Gastrocnemius medialis (tissue), 4 donors: ENCODE data around the gene ENOX1. TPM values are rescaled to one million over a fixed set of nuclear protein-coding genes. Genes with fewer than 3 reads are reported as not detected.

ENCODE experiments used
- ATAC-seq, 2 donors: fragments of 150-250 bp; one replicate each; pipeline ENCODE4 v1.9.1; 2016
- DNase-seq, 2 donors: peaks; one replicate each; pipeline ENCODE4 v3.0.0-alpha.2; 2019
- H3K27ac ChIP-seq, 4 donors: fragments of 200-600 bp; sonication (generic); 1 replicate in 1 of 4; 2 replicates in 3 of 4; pipeline ENCODE4 v1.5.1; 2016 to 2018; ENCODE audit warnings: mild to moderate bottlenecking in 2 of 4, moderate library complexity in 1 of 4
- H3K27me3 ChIP-seq, 3 donors: fragments of 200-600 bp; sonication (generic) in 2 of 3; 1 replicate in 1 of 3; 2 replicates in 2 of 3; pipeline versions ENCODE4 v1.5.1 to v1.6.0; 2016 to 2019; ENCODE audit warnings: mild to moderate bottlenecking in 1 of 3, moderate library complexity in 1 of 3
- H3K36me3 ChIP-seq, 2 donors: fragments of 200-600 bp; sonication (generic) in 1 of 2; one replicate each; pipeline ENCODE4 v1.5.1; 2017 to 2018
- H3K4me1 ChIP-seq, 2 donors: fragments of 200-600 bp; sonication (generic) in 1 of 2; one replicate each; pipeline ENCODE4 v1.5.1; 2016 to 2017; ENCODE audit warnings: mild to moderate bottlenecking in 2 of 2
- H3K4me3 ChIP-seq, 4 donors: fragments of 200-600 bp; sonication (generic) in 3 of 4; 1 replicate in 1 of 4; 2 replicates in 3 of 4; pipeline ENCODE4 v1.5.1; 2016 to 2019; ENCODE audit warnings: mild to moderate bottlenecking in 2 of 4
- H3K9me3 ChIP-seq, 3 donors: fragments of 200-600 bp; sonication (generic) in 2 of 3; 1 replicate in 1 of 3; 2 replicates in 2 of 3; pipeline ENCODE4 v1.5.1; 2016 to 2019
- CTCF ChIP-seq, 5 experiments: fragments of 450-650 bp in 3 of 5; fragments of 200-600 bp in 2 of 5; sonication (generic) in 2 of 5; IDR thresholded peaks in 4 of 5; conservative IDR thresholded peaks in 1 of 5; 1 replicate in 4 of 5; 2 replicates in 1 of 5; pipeline ENCODE4 v1.5.1; 2016 to 2019; ENCODE audit warnings: antibody characterized with exemption in 5 of 5, mild to moderate bottlenecking in 3 of 5, moderate library complexity in 3 of 5
- POLR2A ChIP-seq, 2 donors: fragments of 450-650 bp; IDR thresholded peaks; one replicate each; pipeline ENCODE4 v1.6.1; 2017; ENCODE audit warnings: antibody characterized with exemption in 2 of 2, mild to moderate bottlenecking in 2 of 2, moderate library complexity in 2 of 2
- in situ Hi-C, 4 donors: fragments of 200-750 bp; cut with MboI; loops; one replicate each; pipeline versions ENCODE4 v1.15.0 to v1.8.0; 2017; ENCODE audit warnings: low sequenced_read_pairs in 4 of 4
- intact Hi-C: fragments of 100-400 bp; cut with DNase I; formaldehyde crosslinking; loops from one replicate; pipeline ENCODE4 v1.15.1; 2023; ENCODE audit warnings: low total_unique reads
- total RNA-seq, 4 donors: library from RNA; depleted of rRNA; stranded (reverse); fragments of >200 nt; gene quantifications; one replicate each; pipeline versions ENCODE4 v1.1.0 to v1.2.3, GENCODE V29; 2016

ENOX1 gene
- total RNA-seq, 4 donors from 2014 or later = 0.46 to 3.5 (median 1.8) TPM

- Histone ChIP-seq H3K4me3 (no peak overlapping the region), H3K9me3 (no peaks in the 10 kb centered on the region), H3K36me3 (no peaks in the 10 kb centered on the region), H3K27me3 (no peaks in the 10 kb centered on the region), H3K27ac (no peak overlapping the region), H3K4me1 (no peaks in the 10 kb centered on the region)
- TF ChIP-seq CTCF (IDR thresholded peaks at IDR 0.05 in 4 of 5, conservative IDR thresholded peaks at IDR 0.05 in 1 of 5) = no peak
- TF ChIP-seq POLR2A (IDR thresholded peaks at IDR 0.05) = no peak
- in situ Hi-C loops (no loop called here), intact Hi-C loops (no loop called here)
- DNase-seq (no peak), ATAC-seq (no peak)
Measured at GRCh38 chr13:43246382-43246781, 540.4 kb downstream of the ENOX1 start.

GRCh38 chr13:43245374-43245964 lies 541.3 kb downstream of the ENOX1 start:
- intact Hi-C loops = no loop called here
- H3K27ac ChIP-seq = no peak overlapping the region
- ATAC-seq = no peak
- H3K4me1 ChIP-seq = no peaks in the 10 kb centered on the region
- no peaks in the 10 kb centered on the region for H3K27me3 ChIP-seq
- H3K36me3 ChIP-seq = no peaks in the 10 kb centered on the region
- no peak for DNase-seq
- in situ Hi-C loops = no loop called here
- no peak for TF ChIP-seq CTCF (IDR thresholded peaks at IDR 0.05 in 4 of 5, conservative IDR thresholded peaks at IDR 0.05 in 1 of 5)
- no peak for TF ChIP-seq POLR2A (IDR thresholded peaks at IDR 0.05)
- H3K9me3 ChIP-seq = no peaks in the 10 kb centered on the region
- H3K4me3 ChIP-seq = no peak overlapping the region

- Histone ChIP-seq H3K27me3 (no peaks in the 10 kb centered on the region), H3K9me3 (no peaks in the 10 kb centered on the region), H3K27ac (no peak overlapping the region), H3K36me3 (no peaks in the 10 kb centered on the region), H3K4me1 (no peaks in the 10 kb centered on the region), H3K4me3 (no peak overlapping the region)
- DNase-seq (no peak), ATAC-seq (no peak)
- TF ChIP-seq CTCF (IDR thresholded peaks at IDR 0.05 in 4 of 5, conservative IDR thresholded peaks at IDR 0.05 in 1 of 5) (no peak), POLR2A (IDR thresholded peaks at IDR 0.05) (no peak)
- intact Hi-C loops (no loop called here), in situ Hi-C loops (no loop called here)
Measured at GRCh38 chr13:43244481-43244880, 542.3 kb downstream of the ENOX1 start.

GRCh38 chr13:43243711-43244110 lies 543.1 kb downstream of the ENOX1 start:
- H3K36me3 ChIP-seq = no peaks in the 10 kb centered on the region
- TF ChIP-seq CTCF (IDR thresholded peaks at IDR 0.05 in 4 of 5, conservative IDR thresholded peaks at IDR 0.05 in 1 of 5) (no peak), POLR2A (IDR thresholded peaks at IDR 0.05) (no peak)
- H3K4me1 ChIP-seq = no peaks in the 10 kb centered on the region
- no peak for DNase-seq
- in situ Hi-C loops (no loop called here), intact Hi-C loops (no loop called here)
- H3K9me3 ChIP-seq = no peaks in the 10 kb centered on the region
- H3K27ac ChIP-seq = no peak overlapping the region
- no peak for ATAC-seq
- H3K27me3 ChIP-seq = no peaks in the 10 kb centered on the region
- no peak overlapping the region for H3K4me3 ChIP-seq

- in situ Hi-C loops (no loop called here), intact Hi-C loops (no loop called here)
- no peaks in the 10 kb centered on the region for H3K9me3 ChIP-seq
- H3K27ac ChIP-seq = no peak overlapping the region
- no peaks in the 10 kb centered on the region for H3K36me3 ChIP-seq
- H3K4me1 ChIP-seq = no peaks in the 10 kb centered on the region
- no peak for ATAC-seq
- no peaks in the 10 kb centered on the region for H3K27me3 ChIP-seq
- H3K4me3 ChIP-seq = no peak overlapping the region
- DNase-seq = no peak
- TF ChIP-seq POLR2A (IDR thresholded peaks at IDR 0.05) (no peak), CTCF (IDR thresholded peaks at IDR 0.05 in 4 of 5, conservative IDR thresholded peaks at IDR 0.05 in 1 of 5) (no peak)
Measured at GRCh38 chr13:43242040-43242439, 544.7 kb downstream of the ENOX1 start.
